Hematopoietic multipotent progenitor cell treated with erythropoietin and hydrocortisone succinate and interleukin-3 and kit ligand, for 8 days (in vitro differentiated cells): Measurements from ENCODE around the gene TGM6.
A peak's percentile ranks its signal among the peaks of the same experiment; 100 is the strongest.

ENCODE experiments used
- DNase-seq: peaks from one replicate; pipeline ENCODE4 v3.0.0-alpha.2; 2015

TGM6 gene

DNA sequence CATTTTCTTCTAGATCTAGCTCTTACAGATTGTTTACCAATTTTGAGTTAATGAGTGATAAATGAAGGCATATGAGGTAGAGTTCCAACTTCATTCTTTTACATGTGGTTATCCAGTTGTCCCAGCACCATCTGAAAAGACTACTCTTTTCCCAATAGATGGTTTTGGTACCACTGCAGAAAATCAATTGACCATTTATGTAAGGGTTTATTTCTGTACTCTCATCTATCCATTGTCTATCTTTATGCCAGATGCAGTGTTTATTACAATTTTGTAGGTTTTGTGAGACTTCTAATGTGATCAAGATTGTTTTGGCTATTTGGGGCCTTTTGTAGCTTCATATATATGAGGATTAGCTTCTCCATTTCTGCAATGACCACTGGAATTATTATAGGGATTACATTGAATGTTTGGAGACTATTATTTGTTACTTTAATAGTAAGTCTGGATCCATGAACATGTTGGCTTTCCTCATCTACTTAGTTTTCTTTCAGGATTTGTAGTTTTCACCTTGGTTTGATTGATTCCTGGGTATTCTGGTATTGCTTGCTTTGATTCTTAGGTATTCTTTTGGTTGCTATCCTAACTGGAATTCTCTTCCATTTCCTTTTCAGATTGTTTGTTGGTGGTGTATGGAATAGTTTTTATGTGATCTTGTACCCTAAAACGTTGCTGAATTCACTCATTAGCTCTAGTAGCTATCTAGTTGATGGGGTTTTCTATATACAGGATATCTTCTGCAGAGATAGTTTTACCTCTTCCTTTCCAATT, 79.5 kb downstream of the TGM6 start:
- peak; percentile 5 for DNase-seq

- no peak for DNase-seq
Measured at GRCh38 chr20:2460752-2461424, 80.2 kb downstream of the TGM6 start.

GRCh38 chr20:2462484-2462883, 81.8 kb downstream of the TGM6 start:
- DNase-seq = no peak

DNA sequence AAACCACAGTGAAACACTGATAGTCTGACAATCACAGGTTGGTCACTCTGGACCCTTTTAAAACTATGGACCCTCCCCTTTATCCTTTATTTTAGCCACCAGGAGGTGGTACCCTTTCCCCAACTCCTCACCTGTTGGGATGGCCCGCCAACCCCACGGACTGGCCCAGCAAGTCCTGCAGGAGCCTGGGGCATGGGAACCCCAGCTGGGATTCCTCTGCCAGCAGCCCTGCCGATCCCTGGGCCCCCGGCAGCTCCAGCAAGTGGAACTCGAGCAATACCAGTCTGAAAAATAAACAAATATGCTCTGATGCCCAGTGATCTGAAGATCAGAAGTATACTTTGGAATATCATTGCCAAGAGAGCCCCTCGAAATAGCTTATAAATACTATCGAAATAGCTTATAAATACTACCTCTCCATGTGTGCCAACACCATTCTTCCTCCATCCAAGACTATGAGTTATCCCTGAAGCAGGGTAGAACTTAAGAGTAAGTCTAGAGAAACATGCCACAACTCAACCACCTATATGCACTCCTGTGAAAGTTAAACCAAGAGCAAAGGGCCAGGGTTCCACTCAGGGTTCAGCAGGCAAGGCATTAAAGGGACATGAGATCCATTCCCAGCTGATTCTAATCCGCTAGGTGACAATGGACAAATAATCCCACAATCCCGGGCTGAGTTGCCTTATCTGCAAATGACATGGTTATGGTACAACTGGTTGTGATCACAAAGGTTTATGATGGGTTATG, 83.1 kb downstream of the TGM6 start:
- no peak for DNase-seq

GRCh38 chr20:2465100-2465499, 84.4 kb downstream of the TGM6 start:
- DNase-seq = no peak

- DNase-seq = no peak
Measured at GRCh38 chr20:2467412-2467811, 86.7 kb downstream of the TGM6 start.

DNA sequence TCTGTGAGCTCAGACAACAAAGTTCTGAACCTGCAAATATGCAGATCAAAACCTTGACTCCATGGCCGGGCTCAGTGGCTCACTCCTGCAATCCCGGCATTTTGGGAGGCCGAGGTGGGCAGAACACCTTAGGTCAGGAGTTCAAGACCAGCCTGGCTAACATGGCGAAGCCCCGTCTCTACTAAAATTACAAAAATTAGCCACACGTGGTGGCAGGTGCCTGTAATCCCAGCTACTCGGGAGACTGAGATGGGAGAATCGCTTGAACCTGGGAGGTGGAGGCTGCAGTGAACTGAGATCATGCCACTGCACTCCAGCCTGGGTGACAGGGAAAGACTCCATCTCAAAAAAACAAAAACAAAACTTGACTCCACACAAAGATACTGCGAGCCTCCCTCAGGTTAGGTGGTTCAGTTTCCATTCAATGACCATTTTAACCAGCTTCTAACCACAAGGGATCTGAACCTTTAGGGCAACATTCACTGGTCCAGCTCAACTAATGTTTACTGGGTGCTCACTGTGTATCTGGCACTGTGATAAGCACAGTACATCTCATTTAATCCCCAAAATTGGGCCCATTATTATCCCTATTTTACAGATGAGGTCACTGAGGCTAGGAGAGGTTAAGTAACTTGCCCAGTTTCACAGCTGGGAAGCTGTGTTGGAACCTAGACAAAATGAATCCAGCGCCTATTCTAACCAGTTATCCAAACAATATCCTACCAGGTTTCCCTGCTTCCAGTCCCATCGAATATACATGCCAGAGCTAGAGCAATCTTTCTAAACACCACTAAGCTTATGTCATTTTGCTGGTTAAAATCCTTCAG, 88.1 kb downstream of the TGM6 start:
- no peak for DNase-seq

- DNase-seq = peak; percentile 72
Measured at GRCh38 chr20:2469991-2470422, 89.3 kb downstream of the TGM6 start.

DNA sequence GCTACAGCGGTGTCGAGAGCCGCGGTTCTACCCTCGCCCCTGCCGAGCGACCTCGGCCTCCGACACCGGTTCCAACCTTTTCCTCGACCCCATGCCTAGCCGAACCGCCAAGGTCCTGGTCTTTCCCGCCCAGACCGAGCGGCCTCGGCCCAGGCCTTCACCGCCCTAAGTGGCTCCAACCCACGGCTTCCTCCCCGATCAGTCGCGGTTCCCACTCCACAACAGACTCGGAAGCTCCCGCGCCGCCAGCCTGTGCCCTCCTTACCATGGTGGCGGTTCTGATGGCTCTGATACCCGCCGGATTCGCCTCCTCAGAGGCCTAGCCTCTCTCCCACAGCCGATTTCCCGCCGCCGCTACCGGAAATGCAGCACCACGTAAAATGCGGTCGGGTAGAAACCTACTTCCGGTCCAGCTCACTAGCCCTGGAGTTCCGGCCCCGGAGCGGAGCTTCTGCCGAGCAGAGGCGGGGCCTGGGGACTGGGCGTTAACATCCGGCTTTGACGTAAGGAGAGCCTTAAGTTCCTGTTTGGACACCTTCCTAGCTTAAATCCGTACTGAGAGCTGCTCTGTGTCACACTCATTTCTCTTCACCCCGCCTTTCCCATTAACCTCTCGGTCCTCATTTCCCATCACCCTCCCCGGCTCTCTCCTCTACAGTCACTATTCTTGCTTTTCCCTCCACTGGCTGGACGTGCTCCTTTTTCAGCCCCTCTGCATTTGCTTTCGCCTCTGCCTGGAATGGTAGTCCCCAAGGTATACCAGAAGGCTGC, 89.9 kb downstream of the TGM6 start, which contains the start of gene SNRPB:
Gene SNRPB (minus strand): TSS at position 367 of the 771 bp plus-strand sequence. CDS start 99 bp downstream, at position 268.
- peak; percentile 98 for DNase-seq

- DNase-seq = peak; percentile 29
Measured at GRCh38 chr20:2473516-2473915, 92.8 kb downstream of the TGM6 start.

- no peak for DNase-seq
Measured at GRCh38 chr20:2475850-2476741, 95.4 kb downstream of the TGM6 start.

GRCh38 chr20:2476742-2477615, 96.3 kb downstream of the TGM6 start:
- DNase-seq = no peak

DNA sequence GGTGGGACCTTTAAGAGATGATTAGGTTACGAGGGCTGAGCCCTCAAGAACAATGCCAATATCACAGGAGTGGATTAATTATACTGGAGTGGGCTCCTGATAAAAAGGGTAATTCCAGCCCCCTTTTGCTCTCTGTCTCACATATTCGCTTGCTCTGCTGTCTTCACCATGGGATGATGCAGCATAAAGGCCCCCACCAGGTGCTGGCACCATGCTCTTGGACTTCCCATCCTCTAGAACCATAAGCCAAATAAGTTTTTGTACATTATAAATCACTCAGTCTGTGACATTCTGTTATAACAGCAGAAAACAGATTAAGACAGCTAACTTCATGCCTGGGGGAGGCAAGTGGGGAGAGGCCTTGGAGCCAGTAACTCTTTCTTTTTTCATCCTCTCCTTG, 99.7 kb downstream of the TGM6 start:
- no peak for DNase-seq
